GM10266 (cell line): ENCODE data around the gene GAL3ST2.
A peak's percentile ranks its signal among the peaks of the same experiment; 100 is the strongest.

ENCODE experiments used
- DNase-seq: peaks from one replicate; pipeline ENCODE4 v3.0.0; 2012; ENCODE audit errors: extremely low spot score
- TF ChIP-seq, protein P1 (sequence below): IDR thresholded peaks from 2 replicates; pipeline ENCODE4 v1.5.1; 2012; ENCODE audit warnings: mild to moderate bottlenecking, low read depth; ENCODE audit not compliant: control insufficient read depth, insufficient read depth; ENCODE audit errors: missing control alignments

GAL3ST2 gene

GRCh38 chr2:241808721-241809382, 32.2 kb downstream of the GAL3ST2 start, which contains the start of gene NEU4:
Gene NEU4 (plus strand): TSS chr2:241809193. CDS start chr2:241814485, 5,292 bp downstream.
- TF ChIP-seq, protein P1, sequence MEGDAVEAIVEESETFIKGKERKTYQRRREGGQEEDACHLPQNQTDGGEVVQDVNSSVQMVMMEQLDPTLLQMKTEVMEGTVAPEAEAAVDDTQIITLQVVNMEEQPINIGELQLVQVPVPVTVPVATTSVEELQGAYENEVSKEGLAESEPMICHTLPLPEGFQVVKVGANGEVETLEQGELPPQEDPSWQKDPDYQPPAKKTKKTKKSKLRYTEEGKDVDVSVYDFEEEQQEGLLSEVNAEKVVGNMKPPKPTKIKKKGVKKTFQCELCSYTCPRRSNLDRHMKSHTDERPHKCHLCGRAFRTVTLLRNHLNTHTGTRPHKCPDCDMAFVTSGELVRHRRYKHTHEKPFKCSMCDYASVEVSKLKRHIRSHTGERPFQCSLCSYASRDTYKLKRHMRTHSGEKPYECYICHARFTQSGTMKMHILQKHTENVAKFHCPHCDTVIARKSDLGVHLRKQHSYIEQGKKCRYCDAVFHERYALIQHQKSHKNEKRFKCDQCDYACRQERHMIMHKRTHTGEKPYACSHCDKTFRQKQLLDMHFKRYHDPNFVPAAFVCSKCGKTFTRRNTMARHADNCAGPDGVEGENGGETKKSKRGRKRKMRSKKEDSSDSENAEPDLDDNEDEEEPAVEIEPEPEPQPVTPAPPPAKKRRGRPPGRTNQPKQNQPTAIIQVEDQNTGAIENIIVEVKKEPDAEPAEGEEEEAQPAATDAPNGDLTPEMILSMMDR, result no peak
- no peak for DNase-seq

GRCh38 chr2:241809383-241810306, 33.0 kb downstream of the GAL3ST2 start:
- DNase-seq, result peak; percentile 24

GRCh38 chr2:241810307-241811200, 33.9 kb downstream of the GAL3ST2 start:
- DNase-seq, result peak; percentile 23

More at GRCh38 chr2:241809383-241810306, 33.0 kb downstream of the GAL3ST2 start:
- TF ChIP-seq, protein P1, result no peak

GRCh38 chr2:241811201-241811951, 34.8 kb downstream of the GAL3ST2 start:
- TF ChIP-seq, protein P1, result no peak
- peak; percentile 28 for DNase-seq

More at GRCh38 chr2:241810307-241811200, 33.9 kb downstream of the GAL3ST2 start:
- TF ChIP-seq, protein P1, result no peak

- peak; percentile 22 for DNase-seq
- TF ChIP-seq, protein P1, result no peak
These were observed 35.5 kb downstream of the GAL3ST2 start for GRCh38 chr2:241811952-241812729.
